Measurements from ENCODE around the gene KIF26B.

The KIF26B gene

DNA sequence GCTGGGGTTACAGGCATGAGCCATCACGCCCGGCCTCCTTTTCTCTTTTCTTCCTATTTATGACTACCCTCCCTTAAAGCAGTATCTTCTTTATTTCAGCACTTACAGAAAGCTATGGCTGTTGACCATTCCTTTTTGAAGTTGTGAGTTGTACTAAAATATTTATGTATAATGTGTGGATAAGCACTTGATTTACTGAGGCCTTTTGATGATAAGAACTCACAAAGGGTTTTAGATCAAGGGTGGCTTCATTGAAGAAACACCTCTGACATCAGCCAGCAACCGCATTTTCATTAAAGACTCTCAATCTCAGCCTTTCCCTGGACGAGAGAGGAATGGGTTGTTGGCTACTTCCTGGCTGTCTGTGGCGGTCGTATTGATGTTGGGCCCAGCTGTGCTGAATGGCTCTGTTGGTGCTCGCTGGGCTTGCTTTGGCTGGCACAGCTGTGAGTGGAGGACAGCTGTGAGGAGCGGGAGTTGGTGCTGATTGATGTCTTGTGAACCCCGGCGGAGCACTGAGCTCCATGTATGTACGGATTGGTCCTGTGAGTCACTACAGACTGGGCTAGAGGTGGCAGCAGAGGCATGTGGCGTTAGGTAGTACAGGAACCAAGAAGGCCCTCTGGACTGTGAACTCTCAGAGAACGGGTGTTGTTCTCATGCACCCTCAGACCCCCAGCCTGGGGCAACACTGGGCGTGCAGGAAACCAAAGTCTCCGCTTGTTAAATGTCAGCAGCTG is 208.8 kb downstream of the KIF26B start:
- ATAC-seq = peak; percentile 12
- DNase-seq (ENCODE audit: low spot score in 2 of 2) = no peak
- Mint-ChIP-seq H3K36me3 (no peaks in the 10 kb centered on the region), H3K4me1 (peaks cover 5% of the 10 kb centered on the region), H3K4me3 (no peak overlapping the region), H3K9me3 (no peaks in the 10 kb centered on the region), H3K27ac (no peak overlapping the region)

DNA sequence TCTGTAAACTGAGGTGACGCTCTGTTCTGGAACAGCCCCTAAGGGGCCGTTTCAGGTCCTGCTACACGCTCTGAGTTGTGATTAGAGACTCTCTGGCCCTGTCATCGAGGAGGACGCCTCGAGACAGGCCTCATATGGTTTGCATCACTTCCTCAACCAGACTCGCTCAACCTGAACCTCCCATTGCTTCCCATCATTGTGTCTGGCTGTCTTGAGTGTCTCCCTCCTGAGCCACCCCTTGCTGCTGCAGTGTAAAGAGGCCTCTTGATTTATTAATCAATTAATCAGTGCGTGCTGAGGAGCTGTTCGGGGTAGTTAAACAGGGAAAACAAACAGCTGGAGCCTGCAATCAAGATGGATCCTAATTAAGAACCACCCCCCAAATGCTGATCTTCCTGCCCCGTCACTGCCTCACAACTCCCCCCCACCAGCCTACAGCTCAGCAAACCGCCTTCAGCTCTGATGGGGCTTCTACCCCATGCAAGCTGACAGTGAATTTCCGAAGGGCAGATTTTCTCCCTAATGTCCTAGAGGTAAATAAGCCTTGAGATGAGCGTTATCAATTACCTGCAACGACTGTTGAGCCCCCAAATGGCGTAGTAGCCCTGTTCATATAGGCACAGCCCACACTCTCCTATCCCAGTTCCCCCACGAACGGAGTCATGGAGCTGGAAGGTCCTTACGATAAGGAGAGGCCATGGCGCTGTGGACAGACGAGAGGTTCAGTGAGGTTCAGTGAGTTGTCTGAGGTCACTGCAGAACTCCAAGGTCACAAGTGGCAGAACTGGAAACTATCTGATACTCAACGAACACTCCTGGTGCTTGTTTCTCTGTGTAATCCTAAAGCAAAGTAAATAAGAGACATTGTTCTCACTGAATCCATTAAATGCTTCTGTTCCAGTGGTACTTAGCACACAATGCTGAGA is 210.6 kb downstream of the KIF26B start:
- no peak for ATAC-seq
- Mint-ChIP-seq H3K27ac (no peak overlapping the region), H3K4me3 (no peak overlapping the region), H3K9me3 (no peaks in the 10 kb centered on the region), H3K36me3 (no peaks in the 10 kb centered on the region), H3K4me1 (peaks cover 5% of the 10 kb centered on the region)
- no peak for DNase-seq (ENCODE audit: low spot score in 2 of 2)

DNA sequence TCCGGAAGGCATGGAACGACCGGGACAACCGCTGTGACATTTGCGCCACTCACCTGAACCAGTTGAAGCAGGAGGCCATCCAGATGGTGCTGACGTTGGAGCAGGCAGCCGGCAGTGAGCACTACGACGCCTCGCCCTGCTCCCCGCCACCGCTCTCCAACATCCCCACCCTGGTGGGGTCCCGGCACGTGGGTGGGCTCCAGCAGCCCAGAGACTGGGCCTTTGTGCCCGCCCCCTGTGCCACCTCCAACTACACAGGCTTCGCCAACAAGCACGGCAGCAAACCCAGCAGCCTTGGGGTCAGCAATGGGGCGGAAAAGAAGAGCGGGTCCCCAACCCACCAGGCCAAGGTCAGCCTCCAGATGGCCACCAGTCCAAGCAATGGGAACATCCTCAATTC is 212.1 kb downstream of the KIF26B start:
- Mint-ChIP-seq H3K9me3 (no peaks in the 10 kb centered on the region), H3K36me3 (no peaks in the 10 kb centered on the region), H3K4me1 (peaks cover 5% of the 10 kb centered on the region), H3K27ac (no peak overlapping the region), H3K4me3 (no peak overlapping the region)
- ATAC-seq (peak; percentile 27), DNase-seq (ENCODE audit: low spot score in 2 of 2) (no peak)

DNA sequence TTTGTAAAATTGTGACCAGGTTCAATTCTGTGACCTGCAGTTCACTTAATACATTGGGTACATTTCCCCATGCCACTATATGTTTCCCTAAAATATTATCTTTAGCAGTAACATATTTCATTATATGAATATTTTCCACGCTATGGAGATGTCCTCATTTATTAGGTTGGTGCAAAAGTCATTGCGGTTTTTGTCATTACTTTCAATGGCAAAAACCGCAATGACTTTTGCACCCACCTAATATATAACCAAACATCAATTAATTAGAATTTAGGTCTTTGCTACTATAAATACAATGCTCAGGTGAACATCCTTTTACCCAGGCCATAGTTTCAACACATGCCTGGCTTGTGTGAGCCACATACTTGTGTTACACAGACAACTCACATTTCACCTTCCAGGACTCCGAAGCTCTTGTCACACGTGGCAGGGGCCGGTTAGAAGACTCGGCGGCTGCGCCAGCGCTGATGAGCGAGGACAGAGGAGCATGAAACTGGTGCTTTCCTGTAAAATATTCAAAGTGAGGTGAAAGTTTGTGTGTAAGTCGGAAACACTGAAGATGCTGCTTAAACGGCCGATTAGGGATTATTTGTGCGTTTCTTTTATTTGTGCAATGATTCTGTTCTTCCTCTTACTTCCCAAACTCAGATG is 215.5 kb downstream of the KIF26B start:
- Mint-ChIP-seq H3K36me3 (no peaks in the 10 kb centered on the region), H3K9me3 (no peaks in the 10 kb centered on the region), H3K27ac (no peak overlapping the region), H3K4me1 (no peaks in the 10 kb centered on the region), H3K4me3 (no peak overlapping the region)
- DNase-seq (ENCODE audit: low spot score in 2 of 2) = no peak
- no peak for ATAC-seq

DNA sequence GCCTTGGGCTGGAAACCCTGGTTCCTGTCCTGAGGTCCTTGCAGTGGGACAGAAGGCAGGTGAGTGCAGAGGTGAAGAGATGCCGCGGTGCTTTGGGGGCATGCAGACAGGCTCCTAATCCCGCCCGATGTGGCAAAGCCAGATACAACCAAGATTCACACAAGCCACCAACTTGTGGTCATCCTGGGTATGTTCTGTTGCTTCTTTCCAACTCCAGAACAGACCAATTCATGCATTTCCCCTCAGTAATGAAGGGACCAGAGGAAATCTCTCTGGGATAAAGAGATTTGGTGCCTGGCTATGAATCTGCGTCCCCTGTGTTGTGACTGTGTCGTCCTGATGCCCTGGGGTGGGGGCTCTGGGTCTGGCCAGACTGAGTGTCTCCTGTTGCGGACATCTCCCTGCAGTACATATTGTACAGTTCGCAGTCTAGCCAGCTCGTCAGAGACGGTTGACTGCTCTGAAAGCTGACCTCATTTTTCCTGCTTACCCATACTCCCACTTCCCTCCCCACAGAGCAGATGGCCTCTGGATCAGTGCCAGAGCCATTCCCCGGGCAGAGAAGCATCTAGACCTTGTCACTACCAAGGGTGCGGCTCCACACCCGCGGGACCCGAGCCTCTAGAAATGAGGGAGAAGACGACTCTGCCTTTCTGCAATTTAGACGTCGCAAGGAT is 216.3 kb downstream of the KIF26B start:
- no peaks in the 10 kb centered on the region for H3K9me3 Mint-ChIP-seq
- no peaks in the 10 kb centered on the region for H3K4me1 Mint-ChIP-seq
- no peak overlapping the region for H3K4me3 Mint-ChIP-seq
- no peak overlapping the region for H3K27ac Mint-ChIP-seq
- no peaks in the 10 kb centered on the region for H3K36me3 Mint-ChIP-seq
- ATAC-seq = no peak
- no peak for DNase-seq (ENCODE audit: low spot score in 2 of 2)

DNA sequence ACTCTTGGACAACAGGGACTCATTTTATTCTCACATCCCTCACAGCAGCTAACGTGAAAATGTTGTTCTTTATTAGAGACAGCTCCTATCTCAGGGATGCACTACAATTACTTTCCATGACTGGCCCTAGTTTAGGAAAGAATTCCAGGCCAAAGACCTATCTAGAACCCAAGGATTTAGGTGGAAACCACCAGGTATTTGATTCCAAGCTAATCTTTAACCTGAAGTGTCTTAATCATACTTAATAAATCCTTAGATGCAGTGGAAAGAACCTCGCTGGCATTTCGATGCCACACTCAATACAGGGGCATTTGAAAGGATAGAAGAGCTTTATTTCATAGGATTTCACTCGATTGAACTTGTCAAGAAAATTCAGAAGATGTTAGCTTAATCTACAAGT is 218.3 kb downstream of the KIF26B start:
- no peak overlapping the region for H3K4me3 Mint-ChIP-seq
- H3K27ac Mint-ChIP-seq = no peak overlapping the region
- no peaks in the 10 kb centered on the region for H3K36me3 Mint-ChIP-seq
- no peaks in the 10 kb centered on the region for H3K4me1 Mint-ChIP-seq
- DNase-seq (ENCODE audit: low spot score in 2 of 2) (no peak), ATAC-seq (no peak)
- no peaks in the 10 kb centered on the region for H3K9me3 Mint-ChIP-seq

DNA sequence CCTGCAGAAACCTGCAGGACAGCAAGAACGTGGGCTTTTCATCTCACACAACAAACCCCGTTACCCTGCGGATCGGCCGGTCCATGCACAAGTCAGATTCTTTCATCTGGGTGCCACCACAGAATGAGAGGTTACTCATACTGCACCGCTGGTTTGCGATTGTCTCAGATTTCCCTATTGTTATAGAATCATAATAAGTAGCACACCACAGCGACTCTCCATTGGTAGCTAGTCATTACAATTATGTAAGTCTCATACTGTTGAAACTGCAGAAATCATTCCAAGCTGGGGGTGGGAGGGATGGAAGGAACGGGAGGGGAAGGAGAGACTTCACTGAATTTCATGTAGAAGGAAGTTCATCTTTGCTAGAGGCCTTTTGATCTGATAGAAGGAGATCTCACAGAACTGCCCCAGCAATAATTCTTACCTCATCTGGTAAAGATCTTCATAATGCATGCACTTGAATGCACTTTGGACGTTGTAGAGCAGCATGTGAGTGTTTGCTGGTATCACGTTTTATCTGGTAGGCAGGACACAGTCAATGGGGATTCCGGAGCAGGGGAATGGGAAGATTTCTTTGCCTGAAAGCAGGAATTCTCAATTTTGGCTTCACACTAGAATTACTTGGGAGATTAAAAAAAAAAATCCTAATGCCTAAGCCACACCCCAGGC is 221.1 kb downstream of the KIF26B start:
- H3K4me3 Mint-ChIP-seq = no peak overlapping the region

DNA sequence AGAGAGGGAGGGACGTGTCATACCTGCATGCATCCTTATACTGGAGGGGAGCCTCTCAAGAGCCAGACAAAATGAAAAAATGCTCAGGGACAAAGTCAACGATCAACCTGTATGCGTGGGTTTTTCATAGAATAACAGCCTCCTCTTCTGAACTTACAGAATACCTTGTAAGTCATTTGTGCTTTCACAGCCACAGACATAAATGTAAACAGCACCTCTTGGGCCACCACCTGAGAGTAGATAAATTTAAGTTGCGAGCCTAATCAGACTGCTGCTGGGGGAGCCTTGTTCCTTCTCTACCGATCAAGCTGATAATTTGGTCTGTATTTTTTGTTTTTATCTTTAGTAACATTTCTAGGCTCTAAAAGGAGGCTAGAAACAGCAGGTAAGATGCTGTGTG is 223.1 kb downstream of the KIF26B start:
- Mint-ChIP-seq H3K36me3 (no peaks in the 10 kb centered on the region), H3K9me3 (no peaks in the 10 kb centered on the region), H3K27ac (no peak overlapping the region), H3K4me3 (no peak overlapping the region), H3K4me1 (no peaks in the 10 kb centered on the region)
- ATAC-seq (no peak), DNase-seq (ENCODE audit: low spot score in 2 of 2) (no peak)

More for the DNA sequence above, 221.1 kb downstream of the KIF26B start:
- H3K9me3 Mint-ChIP-seq = no peaks in the 10 kb centered on the region
- H3K27ac Mint-ChIP-seq = no peak overlapping the region
- ATAC-seq = no peak
- H3K4me1 Mint-ChIP-seq = no peaks in the 10 kb centered on the region
- no peaks in the 10 kb centered on the region for H3K36me3 Mint-ChIP-seq
- no peak for DNase-seq (ENCODE audit: low spot score in 2 of 2)

DNA sequence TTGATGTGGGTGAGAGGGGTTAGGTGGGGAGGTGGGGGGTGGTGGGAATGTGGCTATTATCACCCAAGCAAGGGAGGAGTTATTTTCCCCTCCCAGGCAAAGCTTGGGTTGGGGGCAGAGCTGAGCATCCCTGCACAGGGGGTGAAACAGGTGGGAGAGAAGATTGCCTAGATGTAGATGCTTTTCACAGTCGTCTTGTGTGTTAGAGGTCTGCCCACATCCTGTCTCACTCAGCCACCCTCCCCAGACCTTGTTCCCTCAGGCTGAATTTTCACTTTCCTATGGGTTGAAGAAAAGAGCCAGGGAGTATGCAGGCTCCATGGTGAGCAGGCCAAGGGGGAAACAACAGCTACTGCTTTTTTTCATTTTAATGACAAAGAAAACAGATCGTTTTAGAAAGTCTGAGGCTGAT is 223.5 kb downstream of the KIF26B start:
- Mint-ChIP-seq H3K36me3 (no peaks in the 10 kb centered on the region), H3K4me1 (no peaks in the 10 kb centered on the region), H3K27ac (no peak overlapping the region), H3K9me3 (no peaks in the 10 kb centered on the region), H3K4me3 (no peak overlapping the region)
- DNase-seq (ENCODE audit: low spot score in 2 of 2) = no peak
- peak; percentile 36 for ATAC-seq

DNA sequence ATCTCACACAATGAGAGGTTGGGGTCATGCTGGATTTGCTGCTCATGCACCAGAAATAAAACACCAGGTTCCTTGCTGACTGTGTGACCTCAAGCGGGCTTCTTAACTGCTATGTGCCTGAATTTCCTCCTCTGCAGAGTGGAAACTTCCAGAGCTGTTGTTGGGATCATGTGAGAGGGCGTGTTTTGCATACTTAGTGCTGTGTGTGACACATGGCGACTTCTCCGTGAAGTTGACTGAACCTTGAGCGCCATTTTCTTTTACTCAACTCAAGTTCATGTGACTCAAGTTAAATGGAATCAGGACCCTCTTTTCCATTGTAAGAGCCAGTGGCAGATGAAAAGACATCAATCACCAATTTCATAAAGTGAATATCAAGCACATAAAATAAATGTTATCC is 224.0 kb downstream of the KIF26B start:
- no peak overlapping the region for H3K4me3 Mint-ChIP-seq
- H3K27ac Mint-ChIP-seq = no peak overlapping the region
- no peak for ATAC-seq
- no peaks in the 10 kb centered on the region for H3K36me3 Mint-ChIP-seq
- DNase-seq (ENCODE audit: low spot score in 2 of 2) = no peak
- H3K9me3 Mint-ChIP-seq = no peaks in the 10 kb centered on the region
- no peaks in the 10 kb centered on the region for H3K4me1 Mint-ChIP-seq

DNA sequence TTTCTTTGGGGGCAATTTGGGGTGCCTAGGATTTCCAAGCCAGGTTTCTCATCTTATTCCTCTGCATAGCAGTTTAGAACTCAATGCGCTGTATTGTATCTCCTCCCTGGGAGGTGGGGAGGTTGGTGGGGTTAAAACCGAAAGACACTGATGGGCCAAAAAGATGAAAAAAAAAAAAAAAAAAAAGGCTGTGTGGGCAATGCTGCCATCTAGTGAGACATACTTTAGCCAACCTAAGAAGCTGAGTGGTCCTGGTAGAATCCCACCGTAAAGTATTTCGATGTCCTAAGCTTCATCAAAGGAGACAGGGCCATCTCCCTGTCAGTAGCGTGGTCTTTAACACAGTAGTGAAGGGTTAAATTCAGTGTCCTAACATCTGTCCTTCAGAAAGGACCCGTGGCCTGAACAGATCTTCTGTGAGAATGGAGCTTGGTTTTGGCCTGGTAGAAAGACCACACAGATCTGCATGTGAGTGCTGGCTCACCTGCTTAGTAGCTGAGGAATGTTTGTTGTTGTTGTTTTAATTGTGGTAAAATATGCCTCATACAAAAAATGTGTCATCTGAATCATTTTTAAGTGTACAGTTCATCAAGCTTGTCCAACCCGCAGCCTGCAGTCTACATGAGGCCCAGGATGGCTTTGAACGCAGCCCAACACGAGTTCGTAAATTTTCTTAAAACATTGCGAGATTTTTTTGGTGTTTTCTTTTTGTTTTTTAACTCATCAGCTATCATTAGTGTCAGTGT is 226.2 kb downstream of the KIF26B start:
- Mint-ChIP-seq H3K36me3 (no peaks in the 10 kb centered on the region), H3K9me3 (no peaks in the 10 kb centered on the region), H3K4me3 (no peak overlapping the region), H3K4me1 (no peaks in the 10 kb centered on the region), H3K27ac (no peak overlapping the region)
- ATAC-seq (no peak), DNase-seq (ENCODE audit: low spot score in 2 of 2) (no peak)

DNA sequence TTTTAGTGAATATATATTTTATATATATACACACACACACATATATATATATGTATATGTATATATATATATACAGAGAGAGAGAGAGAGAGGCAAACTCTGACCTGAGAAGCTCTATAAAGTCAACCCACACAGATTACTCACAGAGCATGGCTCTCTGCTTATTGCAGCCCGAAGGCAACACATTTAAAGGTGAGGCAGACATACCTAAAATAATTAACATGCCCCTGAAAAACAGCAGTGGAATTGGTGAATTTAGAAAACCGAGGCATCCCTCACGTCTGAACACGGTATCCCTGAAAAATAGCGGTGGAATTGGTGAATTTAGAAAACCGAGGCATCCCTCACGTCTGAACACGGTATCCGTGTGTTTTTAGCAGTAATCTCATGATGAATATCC is 228.2 kb downstream of the KIF26B start:
- Mint-ChIP-seq H3K27ac (no peak overlapping the region), H3K36me3 (no peaks in the 10 kb centered on the region), H3K4me3 (no peak overlapping the region), H3K4me1 (no peaks in the 10 kb centered on the region), H3K9me3 (no peaks in the 10 kb centered on the region)
- no peak for ATAC-seq
- DNase-seq (ENCODE audit: low spot score in 2 of 2) = no peak

DNA sequence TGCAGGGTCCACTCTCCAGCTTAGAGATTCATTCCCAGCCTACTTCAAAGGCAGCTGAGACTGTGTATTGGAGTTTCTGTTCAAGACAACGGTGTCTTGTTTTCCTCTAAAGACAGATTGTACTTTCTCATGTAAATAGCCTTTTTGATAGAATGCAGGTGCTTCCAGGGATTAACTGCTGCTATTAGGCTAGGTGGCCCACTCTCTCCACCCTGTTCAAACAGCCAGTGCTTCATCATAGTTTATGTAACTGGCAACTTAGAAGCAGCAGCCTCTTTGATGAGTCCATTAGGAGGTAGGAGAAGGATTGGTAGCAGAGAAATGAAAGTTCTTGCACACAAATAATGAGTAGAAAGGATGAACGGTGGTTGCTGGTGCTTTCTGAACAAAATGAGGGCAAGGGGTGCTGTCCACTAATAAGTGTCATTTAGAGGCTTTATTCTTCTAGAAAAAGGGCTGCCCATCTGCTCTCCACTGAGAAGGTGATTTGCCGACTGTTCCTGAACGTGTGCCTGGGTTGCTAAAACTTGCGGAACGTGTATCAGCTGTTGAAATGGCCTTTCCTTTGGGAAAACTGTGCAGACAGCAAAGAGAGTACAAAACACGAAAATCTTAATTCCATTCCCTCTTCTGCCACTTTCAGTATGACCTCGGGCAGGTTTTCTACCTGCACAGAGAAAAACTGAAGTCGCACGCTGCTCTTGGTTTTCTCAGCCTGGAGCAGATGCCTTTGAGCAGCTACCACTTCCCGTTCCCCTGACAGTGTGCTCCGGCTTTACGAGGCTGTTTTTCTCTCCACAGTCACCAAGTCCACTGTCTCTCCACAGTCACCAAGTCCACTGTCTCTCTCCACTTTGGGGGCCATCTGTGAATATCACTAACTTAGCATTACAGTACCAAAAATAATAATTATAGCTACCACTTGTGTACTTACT is 228.9 kb downstream of the KIF26B start:
- no peak overlapping the region for H3K27ac Mint-ChIP-seq
- H3K9me3 Mint-ChIP-seq = no peaks in the 10 kb centered on the region
- no peaks in the 10 kb centered on the region for H3K4me1 Mint-ChIP-seq
- no peak overlapping the region for H3K4me3 Mint-ChIP-seq
- ATAC-seq (peak; percentile 9), DNase-seq (ENCODE audit: low spot score in 2 of 2) (no peak)
- no peaks in the 10 kb centered on the region for H3K36me3 Mint-ChIP-seq
